ENCODE results near the gene FBXO40.

- TF ChIP-seq CTCF (IDR thresholded peaks at IDR 0.05) (no peak), EZH2 (IDR thresholded peaks at IDR 0.05; ENCODE audit: borderline replicate concordance, insufficient read depth, low read depth, low read length, poor library complexity, severe bottlenecking) (no peak)
Observed at GRCh38 chr3:121574449-121574848, 18.7 kb upstream of the FBXO40 start.
